HG03280 (cell line): ENCODE results near the gene NR3C2.

ENCODE experiments used
- ATAC-seq: cut with Tn5 transposase; IDR thresholded peaks from one replicate; pipeline ENCODE4 v1.9.1; 2021; ENCODE audit warnings: mild to moderate bottlenecking, moderate library complexity; ENCODE audit not compliant: unreplicated experiment

The NR3C2 gene

GRCh38 chr4:148059617-148060180, 382.5 kb downstream of the NR3C2 start:
- no peak for ATAC-seq

GRCh38 chr4:148057984-148058859, 384.0 kb downstream of the NR3C2 start:
- ATAC-seq = no peak

- peak; percentile 29 for ATAC-seq
These were observed 384.7 kb downstream of the NR3C2 start for GRCh38 chr4:148057516-148057915.

GRCh38 chr4:148056879-148057278, 385.3 kb downstream of the NR3C2 start:
- peak; percentile 85 for ATAC-seq

- ATAC-seq = no peak
These were observed 386.4 kb downstream of the NR3C2 start for GRCh38 chr4:148055844-148056243.

- no peak for ATAC-seq
These were observed 387.9 kb downstream of the NR3C2 start for GRCh38 chr4:148054275-148054674.

- ATAC-seq = no peak
These were observed 388.8 kb downstream of the NR3C2 start for GRCh38 chr4:148053298-148054003.

- ATAC-seq = no peak
These were observed 389.8 kb downstream of the NR3C2 start for GRCh38 chr4:148052448-148052847.

GRCh38 chr4:148051403-148051802, 390.8 kb downstream of the NR3C2 start:
- ATAC-seq = no peak

- ATAC-seq = no peak
These were observed 393.6 kb downstream of the NR3C2 start for GRCh38 chr4:148048598-148048997.

GRCh38 chr4:148044912-148045352, 397.3 kb downstream of the NR3C2 start:
- peak; percentile 72 for ATAC-seq

GRCh38 chr4:148044089-148044911, 397.9 kb downstream of the NR3C2 start:
- ATAC-seq = peak; percentile 23

GRCh38 chr4:148041606-148042329, 400.4 kb downstream of the NR3C2 start:
- ATAC-seq = no peak

- ATAC-seq = no peak
These were observed 407.4 kb downstream of the NR3C2 start for GRCh38 chr4:148034813-148035212.

GRCh38 chr4:148030193-148030873, 411.9 kb downstream of the NR3C2 start:
- no peak for ATAC-seq

- no peak for ATAC-seq
These were observed 412.4 kb downstream of the NR3C2 start for GRCh38 chr4:148029781-148030180.
